Right lobe of liver (tissue), 6 donors: ENCODE data around the gene GLYATL3. TPM values are rescaled to one million over a fixed set of nuclear protein-coding genes. Genes with fewer than 3 reads are reported as not detected.
A peak's percentile ranks its signal among the peaks of the same experiment; 100 is the strongest.

Experiments
- ATAC-seq, 4 donors: fragments of 200-7000 bp; cut with Tn5 transposase; one replicate each; pipeline ENCODE4 v1.9.1; 2020; ENCODE audit warnings: mild to moderate bottlenecking in 4 of 4, moderate library complexity in 4 of 4
- DNase-seq, 3 donors: peaks; one replicate each; pipeline ENCODE4 v3.0.0-alpha.2; 2020
- H3K27ac ChIP-seq, 3 donors: fragments of 200-600 bp; one replicate each; pipeline ENCODE4 v1.8.0; 2022
- H3K27me3 ChIP-seq, 2 donors: fragments of 200-600 bp; one replicate each; pipeline ENCODE4 v1.8.0; 2022
- H3K36me3 ChIP-seq, 4 donors: fragments of 200-600 bp; sonication (generic) in 1 of 4; one replicate each; pipeline versions ENCODE4 v1.5.1 to v1.8.0; 2017 to 2022; ENCODE audit warnings: control low read depth in 1 of 4
- H3K4me1 ChIP-seq, 4 donors: fragments of 200-600 bp; sonication (generic) in 1 of 4; one replicate each; pipeline versions ENCODE4 v1.5.1 to v1.8.0; 2017 to 2022; ENCODE audit warnings: control low read depth in 1 of 4
- H3K4me3 ChIP-seq, 3 donors: fragments of 200-600 bp; one replicate each; pipeline ENCODE4 v1.8.0; 2022
- H3K9me3 ChIP-seq, 4 donors: fragments of 200-600 bp; sonication (generic) in 1 of 4; one replicate each; pipeline versions ENCODE4 v1.5.1 to v1.8.0; 2017 to 2022; ENCODE audit warnings: control low read depth in 1 of 4
- CTCF ChIP-seq, 4 donors: fragments of 200-600 bp in 3 of 4; fragments of 450-650 bp in 1 of 4; IDR thresholded peaks; one replicate each; pipeline versions ENCODE4 v1.5.1 to v1.8.0; 2016 to 2022; ENCODE audit warnings: antibody characterized with exemption in 4 of 4, mild to moderate bottlenecking in 2 of 4
- POLR2A ChIP-seq: fragments of 450-650 bp; IDR thresholded peaks from one replicate; pipeline ENCODE4 v1.6.1; 2017; ENCODE audit warnings: antibody characterized with exemption, mild to moderate bottlenecking
- WGBS: methylation state at CpG from one replicate; pipeline ENCODE4 v1.1.6; 2018; ENCODE audit warnings: low coverage, low lambda C conversion rate; ENCODE audit not compliant: insufficient coverage; ENCODE audit errors: missing lambda C conversion rate; 5-methylcytosine and 5-hydroxymethylcytosine counted together
- intact Hi-C, 2 donors: fragments of 100-400 bp; cut with DNase I; formaldehyde crosslinking; loops; one replicate each; pipeline versions ENCODE4 v1.11.2 to v1.14.1; 2022
- total RNA-seq, 6 experiments: library from RNA; depleted of rRNA in 2 of 6; stranded (reverse); fragments of >200 nt in 2 of 6; fragmentation: NEBNext Ultra II Directional in 3 of 6; extraction: Animal tissue kit (Norgen Biotek cat#: 25700) in 3 of 6; gene quantifications; one replicate each; pipeline versions ENCODE4 v1.1.0 to v1.2.4, GENCODE V29; 2016 to 2023
- donor health status: DM: no; HTN: yes; CAD: no.
- donor health status: DM: no; HTN: no; CAD: no.
- donor health status: DM: no; HTN: no; CAD: no.
- donor health status: DM: no; HTN: yes; CAD: no.
- donor health status: DM: no; HTN: yes; CAD: no.

Gene GLYATL3
- total RNA-seq, 6 experiments from 2014 or later, result 0.44 to 0.48 TPM; not detected in 4

- 96% methylated on average over 3 of the region's 3 CpGs for WGBS
- no peak for TF ChIP-seq CTCF (IDR thresholded peaks at IDR 0.05)
- TF ChIP-seq POLR2A, result no peak
- intact Hi-C loops, result loop anchor here in 1 of 2 donors (10.0 kb wide), 1 partner anchor 76 kb away; no protein-coding TSS in a partner anchor
Measured at GRCh38 chr6:49539102-49539501, 39.4 kb downstream of the GLYATL3 start.

GRCh38 chr6:49540614-49541013 lies 40.9 kb downstream of the GLYATL3 start:
- H3K4me3 ChIP-seq, result no peak overlapping the region
- H3K27me3 ChIP-seq, result no peaks in the 10 kb centered on the region
- ATAC-seq, result no peak
- no peak for DNase-seq
- intact Hi-C loops, result no loop called here
- no peaks in the 10 kb centered on the region for H3K9me3 ChIP-seq
- no peaks in the 10 kb centered on the region for H3K36me3 ChIP-seq
- H3K4me1 ChIP-seq, result no peaks in the 10 kb centered on the region
- no peak overlapping the region for H3K27ac ChIP-seq
- TF ChIP-seq POLR2A, result no peak
- TF ChIP-seq CTCF (IDR thresholded peaks at IDR 0.05), result no peak

More at GRCh38 chr6:49539102-49539501, 39.4 kb downstream of the GLYATL3 start:
- ATAC-seq (no peak), DNase-seq (no peak)
- Histone ChIP-seq H3K4me3 (no peak overlapping the region), H3K27ac (no peak overlapping the region), H3K36me3 (no peaks in the 10 kb centered on the region), H3K4me1 (no peaks in the 10 kb centered on the region), H3K9me3 (no peaks in the 10 kb centered on the region), H3K27me3 (no peaks in the 10 kb centered on the region)

GRCh38 chr6:49541210-49541724 lies 41.5 kb downstream of the GLYATL3 start:
- ATAC-seq (peak in 1 of 4 donors; percentile 77), DNase-seq (no peak)
- Histone ChIP-seq H3K4me3 (no peak overlapping the region), H3K36me3 (no peaks in the 10 kb centered on the region), H3K27ac (no peak overlapping the region), H3K4me1 (no peaks in the 10 kb centered on the region), H3K27me3 (no peaks in the 10 kb centered on the region), H3K9me3 (no peaks in the 10 kb centered on the region)
- TF ChIP-seq POLR2A (no peak), CTCF (IDR thresholded peaks at IDR 0.05) (no peak)
- 48% methylated on average over 1 of the region's 1 CpG for WGBS
- intact Hi-C loops, result no loop called here

GRCh38 chr6:49541936-49542335 lies 42.2 kb downstream of the GLYATL3 start:
- Histone ChIP-seq H3K4me3 (no peak overlapping the region), H3K9me3 (no peaks in the 10 kb centered on the region), H3K36me3 (no peaks in the 10 kb centered on the region), H3K27me3 (no peaks in the 10 kb centered on the region), H3K4me1 (no peaks in the 10 kb centered on the region), H3K27ac (no peak overlapping the region)
- DNase-seq, result no peak
- TF ChIP-seq CTCF (IDR thresholded peaks at IDR 0.05) (no peak), POLR2A (no peak)
- ATAC-seq, result no peak
- 67% methylated on average over 3 of the region's 3 CpGs for WGBS
- intact Hi-C loops, result no loop called here
